ENCODE data around the gene ARHGAP22.

The ARHGAP22 gene

DNA sequence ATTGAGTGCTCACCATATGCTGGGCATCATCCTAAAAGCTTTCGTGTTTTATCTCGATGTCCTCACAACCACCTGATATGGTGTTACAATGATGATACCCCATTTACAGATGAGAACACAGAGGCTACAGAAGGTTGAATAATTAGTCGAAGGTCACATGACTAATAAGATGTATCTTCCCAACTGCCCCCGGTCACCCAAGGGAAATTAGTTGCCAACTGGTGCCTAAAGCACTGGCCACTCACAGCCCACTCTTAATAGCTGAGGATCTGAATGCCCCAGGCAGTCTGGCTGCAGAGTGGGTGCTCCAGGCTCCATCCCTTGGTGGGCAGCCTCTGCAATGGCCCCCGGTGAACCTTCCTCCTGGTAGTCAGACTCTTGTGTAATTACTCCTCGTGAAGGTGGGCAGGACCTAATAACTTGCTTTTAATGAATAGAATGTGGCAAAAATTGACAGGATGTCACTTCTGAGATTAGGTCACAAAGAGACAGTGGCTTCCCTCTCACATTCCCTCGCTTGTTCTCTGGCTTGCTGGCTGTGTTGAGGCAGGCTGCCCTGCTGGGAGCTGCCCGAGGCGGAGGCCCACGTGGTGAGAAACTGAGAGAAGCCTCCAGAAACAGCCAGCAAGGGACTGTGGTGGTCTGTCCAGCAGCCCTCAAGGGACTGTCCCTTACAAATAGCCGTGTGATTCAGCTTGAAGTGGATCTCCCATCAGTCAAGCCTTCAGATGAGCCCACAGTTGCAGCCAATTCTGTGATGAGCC is 109.4 kb downstream of the ARHGAP22 start:
- no peak for DNase-seq

DNA sequence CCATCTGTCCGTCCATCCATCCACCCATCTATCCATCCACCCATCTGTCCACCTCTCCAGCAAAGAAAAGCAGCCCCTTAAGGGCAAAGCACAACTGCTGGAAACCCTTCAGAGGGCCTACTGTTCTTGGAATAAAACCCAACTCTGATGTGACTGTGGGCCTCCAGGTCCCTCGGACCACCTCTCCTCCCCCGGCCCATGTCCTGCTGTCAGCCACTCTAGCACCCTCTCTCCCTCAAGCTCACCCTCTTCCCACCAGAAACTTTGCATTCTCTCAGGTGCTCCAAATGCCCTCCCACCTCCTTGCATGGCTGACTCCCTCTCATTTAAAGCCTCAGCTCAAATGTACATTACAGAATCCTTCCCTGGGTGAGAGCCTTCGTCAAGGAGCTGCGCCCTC is 110.3 kb downstream of the ARHGAP22 start:
- no peak for DNase-seq

GRCh38 chr10:48494073-48494472 is 110.8 kb downstream of the ARHGAP22 start:
- DNase-seq = no peak

DNA sequence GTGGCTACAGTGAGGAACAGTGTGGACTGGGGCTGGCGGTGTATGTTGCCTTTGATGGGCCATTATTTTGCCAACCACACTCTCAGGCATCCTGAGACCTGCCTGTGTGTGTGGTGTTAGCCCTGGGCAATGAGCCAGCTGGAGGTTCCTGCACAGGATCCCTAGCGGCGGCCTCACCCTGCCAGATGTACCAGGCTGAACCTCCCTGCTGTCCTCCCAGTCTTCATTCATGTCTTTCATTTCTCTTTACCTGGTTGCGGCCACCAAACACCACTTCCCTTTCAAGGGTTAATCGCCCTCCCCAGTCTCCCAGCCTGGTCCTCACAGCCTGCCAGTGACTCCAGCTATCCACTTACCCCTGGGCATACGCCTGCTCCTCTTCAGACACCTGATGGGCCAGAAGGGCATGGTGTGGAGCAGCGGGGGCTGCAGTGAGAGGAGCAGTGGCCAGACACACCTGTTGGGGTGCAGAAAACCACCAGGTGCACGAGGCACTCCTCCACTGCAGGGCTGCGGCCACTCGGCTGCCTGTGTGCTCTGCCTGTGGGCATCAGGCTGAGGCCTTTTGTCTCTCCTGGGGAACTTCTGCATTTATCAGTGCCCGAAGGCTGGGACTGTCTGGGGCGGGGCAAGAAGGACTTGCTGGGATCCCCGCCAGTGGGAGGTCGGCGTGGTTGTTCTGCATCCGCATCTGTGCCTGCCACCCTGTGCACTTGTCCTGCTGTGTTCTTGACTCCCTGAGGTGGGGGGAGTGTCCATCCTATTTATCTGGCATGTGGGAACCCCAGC is 111.6 kb downstream of the ARHGAP22 start:
- DNase-seq = peak in 2 of 3 experiments; percentile 12 to 52

DNA sequence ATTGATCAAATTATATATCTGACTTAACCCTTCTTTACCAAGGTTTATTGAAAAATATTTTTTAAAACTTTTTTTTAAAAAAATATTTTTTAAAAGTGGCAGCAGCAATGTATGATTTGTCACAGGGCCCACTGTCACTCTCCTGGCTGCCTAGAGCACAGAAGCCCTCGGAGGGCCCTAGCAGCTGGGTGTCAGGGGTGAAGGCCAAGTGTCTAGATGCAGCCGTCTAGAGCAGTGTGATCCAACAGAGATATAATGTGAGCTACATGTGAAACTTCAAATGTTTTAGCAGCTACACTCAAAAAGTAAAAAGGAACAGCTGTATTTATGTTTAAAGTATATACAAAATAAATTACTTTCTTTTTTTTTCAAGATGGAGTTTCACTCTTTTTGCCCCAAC is 112.7 kb downstream of the ARHGAP22 start:
- DNase-seq = no peak

DNA sequence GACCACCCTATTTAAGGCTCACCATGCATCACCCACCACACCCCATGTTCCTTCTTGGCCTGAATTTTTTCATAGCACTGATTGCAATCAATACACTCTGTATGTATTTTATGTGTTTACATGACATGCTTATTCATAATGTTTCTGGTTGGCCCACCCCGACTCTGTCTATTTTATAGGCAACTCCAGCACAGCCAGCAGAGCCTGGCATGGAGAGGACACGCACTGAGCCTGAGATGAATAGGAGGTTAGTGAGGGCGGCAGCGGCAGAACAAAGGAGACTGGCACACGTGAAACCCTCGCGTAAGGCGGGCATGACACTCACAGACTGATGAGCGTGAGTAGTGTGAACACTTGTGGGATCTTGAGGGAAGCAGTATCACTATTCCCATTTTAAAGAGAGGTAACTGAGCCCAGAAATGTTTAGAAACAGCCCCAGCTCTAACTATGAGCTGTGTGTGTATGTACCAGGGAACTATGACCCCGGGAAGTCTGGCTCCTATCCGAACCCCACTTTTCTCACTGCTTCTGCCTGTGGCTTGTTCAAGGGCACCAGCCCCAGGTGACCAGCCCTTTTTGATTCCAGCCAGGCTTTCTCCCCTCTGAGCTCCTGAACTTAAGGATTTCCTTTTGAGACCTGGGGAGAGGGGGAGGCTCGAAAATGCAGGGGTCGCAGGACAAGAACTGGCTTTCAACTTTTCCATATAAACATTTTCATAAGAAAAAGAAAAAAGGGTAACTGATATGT is 113.3 kb downstream of the ARHGAP22 start:
- DNase-seq = no peak

DNA sequence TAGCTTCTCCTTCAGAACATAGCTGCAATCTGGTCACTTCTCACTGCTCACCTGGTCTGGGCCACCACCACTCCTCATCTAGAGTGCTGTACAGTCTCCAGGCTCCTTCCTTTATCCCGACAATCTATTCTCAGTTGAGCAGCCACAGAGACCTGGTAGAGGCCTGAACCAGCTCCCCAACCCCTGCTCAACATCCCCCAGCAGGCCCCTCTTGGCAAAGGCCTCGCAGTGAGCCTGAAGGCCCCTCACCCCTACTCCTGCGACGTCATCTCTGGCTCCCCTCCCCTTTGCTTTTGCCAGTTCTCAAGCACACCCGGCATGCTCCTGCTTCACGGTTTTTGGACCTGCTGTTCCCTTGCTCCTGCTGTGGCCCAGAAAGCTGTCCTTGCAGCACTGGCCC is 113.9 kb downstream of the ARHGAP22 start:
- no peak for DNase-seq

GRCh38 chr10:48490571-48490940 is 114.3 kb downstream of the ARHGAP22 start:
- no peak for DNase-seq

DNA sequence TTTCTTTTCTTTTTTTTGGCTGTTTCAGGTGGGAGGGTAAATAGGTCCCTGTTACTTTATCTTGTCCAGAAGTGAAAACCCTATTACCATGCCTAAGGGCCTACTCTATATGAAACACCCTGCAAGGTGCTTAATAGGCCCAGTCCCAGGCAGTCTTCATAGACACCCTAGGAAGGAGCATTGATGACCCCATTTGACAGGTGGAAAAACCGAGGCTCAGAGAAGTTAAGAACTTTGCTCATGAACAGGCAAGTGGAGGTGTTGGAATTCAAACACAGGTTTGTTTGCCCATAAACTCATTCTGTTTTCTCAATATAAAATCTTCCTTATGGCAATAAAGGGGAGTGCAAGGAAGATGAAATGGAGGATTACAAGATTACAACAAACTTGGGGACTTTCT is 115.8 kb downstream of the ARHGAP22 start:
- DNase-seq = no peak

DNA sequence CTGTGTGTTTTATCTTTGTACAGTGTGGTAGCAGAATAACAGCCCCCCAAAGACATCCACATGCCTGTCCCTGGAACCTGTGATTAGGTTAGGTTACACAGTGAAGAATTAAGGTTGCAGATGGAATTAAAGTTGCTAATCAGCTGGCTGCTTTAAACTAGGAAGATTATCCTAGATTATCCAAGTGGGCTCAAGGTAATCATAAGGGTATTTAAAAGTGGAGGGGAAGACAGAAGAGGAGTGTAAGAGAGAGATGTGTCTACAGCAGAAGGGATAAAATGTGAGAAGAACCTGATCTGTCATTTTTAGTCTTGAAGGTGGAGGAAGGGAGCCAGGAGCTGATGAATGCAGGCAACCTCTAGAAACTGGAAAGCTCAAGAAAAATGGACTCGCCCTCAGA is 117.6 kb downstream of the ARHGAP22 start:
- DNase-seq = no peak

DNA sequence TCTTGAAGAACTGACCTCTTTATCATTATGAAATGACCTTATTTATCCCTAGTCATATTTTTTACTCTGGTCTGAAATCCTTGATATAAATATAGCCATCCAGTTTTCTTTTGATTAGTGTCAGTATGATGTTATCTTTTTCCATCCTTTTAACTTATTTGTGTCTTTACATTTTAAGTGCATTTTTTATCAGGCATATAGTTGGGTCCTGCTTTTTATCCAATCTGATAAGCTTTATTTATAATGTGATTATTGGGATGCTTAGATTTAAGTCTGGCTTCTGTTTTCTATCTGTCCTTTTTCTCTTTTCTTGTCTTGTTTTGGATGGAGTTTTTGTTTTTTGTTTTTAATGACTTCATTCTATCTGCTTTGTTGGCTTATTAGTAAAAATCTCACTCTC is 119.2 kb downstream of the ARHGAP22 start:
- DNase-seq = no peak

DNA sequence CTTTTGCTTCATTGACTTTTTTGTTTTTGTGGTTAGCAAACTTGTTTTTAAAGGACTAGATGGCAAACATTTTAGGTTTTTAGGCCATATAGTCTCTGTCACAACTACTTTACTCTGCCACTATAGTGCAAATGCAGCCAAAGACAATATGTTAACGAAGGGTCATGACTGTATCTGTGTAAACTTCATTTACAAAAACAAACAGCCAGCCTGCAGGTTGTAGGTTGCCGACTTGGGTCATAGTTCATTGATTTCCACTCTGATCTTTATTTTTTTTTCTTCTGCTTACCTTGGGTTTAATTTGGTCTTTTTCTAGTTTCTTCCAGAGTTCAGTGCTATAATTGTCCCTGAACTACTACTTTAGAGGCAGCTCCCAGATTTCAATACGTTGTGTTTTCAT is 120.0 kb downstream of the ARHGAP22 start:
- DNase-seq = no peak

GRCh38 chr10:48482207-48482606 is 122.7 kb downstream of the ARHGAP22 start:
- DNase-seq = no peak

DNA sequence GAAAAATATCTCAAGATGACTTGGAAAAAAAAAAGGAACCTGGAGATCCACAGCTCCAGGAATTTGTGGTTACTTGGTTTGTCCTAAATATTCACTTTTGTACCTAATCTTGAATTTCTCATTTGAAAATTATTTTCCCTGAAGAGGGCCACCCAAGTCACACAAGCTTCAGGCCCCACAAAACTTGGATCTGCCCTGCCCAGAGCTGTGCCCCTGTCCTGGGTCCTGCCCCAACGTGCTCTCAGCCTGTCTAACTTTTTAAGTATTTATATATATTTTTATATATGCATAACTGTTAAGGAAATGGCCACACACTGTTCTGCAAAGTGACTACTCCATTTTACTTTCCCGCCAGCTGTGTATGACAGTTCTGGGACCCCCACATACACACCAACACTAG is 123.5 kb downstream of the ARHGAP22 start:
- DNase-seq = no peak

DNA sequence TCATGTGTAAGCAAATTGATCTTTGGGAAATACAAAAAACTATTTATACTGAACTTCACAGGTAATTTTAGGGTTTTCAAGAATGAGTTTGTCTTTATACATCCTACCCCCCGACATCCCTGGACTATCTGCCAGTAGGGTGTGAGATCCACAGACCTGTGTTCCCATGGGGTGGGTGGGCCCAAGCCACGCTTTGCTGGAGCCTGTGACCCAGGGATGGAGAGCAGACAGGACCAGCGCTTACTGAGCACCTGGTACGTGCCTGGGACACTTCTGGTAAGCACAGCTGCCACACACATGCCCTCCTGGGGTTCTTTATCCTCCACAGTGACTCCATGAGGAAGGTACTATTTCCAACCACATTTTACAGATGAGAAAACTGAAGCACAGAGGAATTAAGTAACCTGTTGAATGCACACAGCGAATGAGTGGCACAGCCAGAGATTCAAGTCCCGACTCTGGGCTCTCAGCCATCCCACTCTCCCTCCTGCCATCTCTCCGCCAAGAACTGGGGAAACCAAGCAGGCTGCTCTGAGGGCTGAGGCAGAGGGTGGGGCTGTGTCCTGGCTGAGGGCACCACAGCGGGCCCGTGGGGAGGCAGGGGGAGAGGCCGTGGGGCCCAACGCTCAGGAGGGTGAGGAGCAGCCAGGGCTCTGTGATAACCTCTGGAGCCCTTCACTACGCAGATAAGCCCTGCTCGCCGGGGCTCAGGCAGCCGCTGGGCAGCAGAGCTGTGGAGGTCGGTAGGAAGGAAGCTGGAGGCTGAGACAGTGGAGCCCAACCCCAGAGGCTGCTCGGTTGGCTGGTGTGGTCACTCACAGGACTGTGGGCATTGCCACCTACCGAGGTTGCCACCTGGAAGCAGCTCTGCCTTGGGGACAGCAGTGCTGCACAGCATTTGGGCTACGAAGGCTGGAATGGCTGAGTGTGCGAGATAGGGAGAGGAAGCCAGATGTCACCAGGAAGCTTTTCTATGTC is 124.2 kb downstream of the ARHGAP22 start:
- no peak for DNase-seq

DNA sequence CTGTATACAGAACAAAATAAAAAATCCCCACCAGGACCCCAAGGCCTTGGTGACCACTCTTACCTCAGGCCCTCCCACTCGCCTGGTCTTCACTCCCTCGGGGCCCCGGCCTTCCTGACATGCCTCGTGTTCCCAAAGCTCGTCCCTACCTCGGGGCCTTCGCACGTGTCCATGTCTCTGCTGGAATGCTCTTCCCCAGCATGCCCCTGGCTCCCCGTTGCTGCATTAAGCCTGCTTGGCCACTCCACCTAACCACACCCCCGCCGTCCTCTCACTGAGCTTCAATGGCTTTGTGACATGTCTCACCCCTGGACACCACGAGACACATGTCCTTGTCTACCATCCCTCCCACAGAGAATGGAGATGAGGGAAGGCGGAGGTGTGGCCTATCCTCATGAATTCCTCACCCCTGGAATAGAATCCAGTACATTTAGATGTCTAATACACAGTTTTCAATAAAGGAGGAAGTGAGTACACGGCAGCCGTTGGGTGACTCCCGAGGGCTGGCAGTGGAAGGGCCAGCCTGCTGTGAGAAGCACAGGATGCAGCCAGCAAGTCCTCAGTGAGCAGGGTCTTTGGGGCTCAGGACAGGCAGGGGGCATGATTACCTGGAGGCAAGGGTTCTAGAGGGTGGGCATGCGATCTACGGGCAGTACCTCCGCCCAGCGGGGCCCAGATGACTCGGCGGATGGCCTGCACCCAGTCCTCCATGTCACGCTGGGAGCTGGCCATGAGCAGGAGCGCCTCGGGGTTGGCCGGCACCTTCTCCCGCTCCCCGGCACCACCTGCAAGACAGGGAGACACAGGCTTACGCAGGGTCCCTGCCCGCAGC is 125.7 kb downstream of the ARHGAP22 start:
- DNase-seq = no peak

- DNase-seq = no peak
Measured at GRCh38 chr10:48478469-48478868, 126.4 kb downstream of the ARHGAP22 start.

- no peak for DNase-seq
Measured at GRCh38 chr10:48477616-48478015, 127.3 kb downstream of the ARHGAP22 start.

DNA sequence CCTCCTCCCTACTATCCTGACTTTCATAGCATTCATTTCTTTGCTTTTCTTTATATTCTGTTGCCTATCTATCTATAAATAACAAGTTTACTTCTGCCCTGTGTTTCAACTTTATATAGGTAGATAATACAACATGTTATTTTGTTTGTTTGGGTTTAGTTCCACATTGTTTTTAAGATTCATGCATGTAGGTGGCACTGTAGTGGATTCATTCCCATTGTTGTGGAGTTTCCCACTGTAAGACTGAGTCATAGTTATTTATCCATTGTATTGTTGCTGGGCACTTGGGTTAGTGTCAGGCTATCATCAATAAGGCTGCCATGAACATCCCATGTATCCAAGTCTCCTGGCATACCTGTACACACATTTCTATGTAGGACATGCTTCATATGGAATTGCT is 127.7 kb downstream of the ARHGAP22 start:
- DNase-seq = no peak

DNA sequence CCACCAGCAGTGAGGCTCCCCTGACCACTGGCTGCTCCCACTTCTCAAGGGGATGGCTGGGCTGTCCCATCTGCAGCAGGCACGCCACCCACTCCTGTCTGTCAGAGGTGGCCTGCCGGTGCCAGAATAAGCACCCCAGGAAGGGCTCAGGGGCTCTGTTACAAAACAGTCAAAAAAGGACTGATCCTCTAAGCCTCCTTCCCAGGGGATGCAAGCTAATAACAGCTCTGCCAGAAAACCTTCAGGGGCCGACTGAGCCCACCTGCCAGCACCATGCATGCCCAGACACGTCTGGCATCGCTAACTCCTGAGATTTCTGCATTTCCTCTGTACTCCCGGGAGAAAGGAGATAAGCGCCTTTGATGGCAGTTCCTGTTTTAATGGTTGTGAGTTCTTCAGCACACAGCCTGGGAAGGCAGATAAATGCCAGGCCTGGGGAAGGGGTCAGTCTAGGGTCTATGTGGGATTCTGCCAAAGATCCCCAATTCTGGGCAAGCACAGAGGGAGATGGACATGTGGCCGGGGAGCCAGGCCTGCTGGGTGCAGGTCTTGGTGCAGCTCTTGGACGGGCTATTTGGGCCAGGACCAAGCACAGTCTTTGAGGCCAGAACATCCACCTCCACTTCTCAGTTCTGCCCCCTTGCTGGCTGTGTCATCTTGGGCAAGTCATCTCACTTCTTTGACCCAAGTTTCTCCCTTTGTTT is 128.4 kb downstream of the ARHGAP22 start:
- DNase-seq = peak in 2 of 3 experiments; percentile 50 to 78

DNA sequence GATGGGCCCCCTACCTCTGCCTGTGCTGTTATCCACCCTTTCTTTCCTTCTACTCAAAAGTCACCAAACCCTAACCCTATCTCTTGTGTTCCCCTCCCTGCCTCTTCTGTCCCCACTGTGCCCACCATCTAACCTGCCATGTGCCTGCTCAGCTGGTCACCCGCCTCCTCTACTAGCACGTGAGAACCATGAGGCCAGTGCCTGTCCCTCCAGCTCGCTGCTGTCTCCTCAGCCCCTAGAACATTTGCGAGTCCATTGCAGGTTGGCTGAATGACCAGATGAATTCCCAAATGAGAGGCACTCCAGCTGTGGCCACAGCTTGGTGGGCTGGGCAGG is 129.0 kb downstream of the ARHGAP22 start:
- DNase-seq = no peak

Measured in NCI-H1417 (cell line).